AG09319 (cell line): ENCODE results near the gene AGAP1.

Experiments
- DNase-seq: peaks from one replicate; pipeline ENCODE4 v3.0.0-alpha.2; 2010; ENCODE audit warnings: low read depth; ENCODE audit errors: extremely low read depth
- TF ChIP-seq, protein P1 (sequence below): IDR thresholded peaks from 2 replicates; pipeline ENCODE4 v1.5.1; 2011; ENCODE audit warnings: low read depth, mild to moderate bottlenecking, inconsistent platforms, low read length, moderate library complexity

Gene AGAP1

GRCh38 chr2:235458839-235459273 lies 35.0 kb upstream of the AGAP1 start:
- TF ChIP-seq, protein P1, sequence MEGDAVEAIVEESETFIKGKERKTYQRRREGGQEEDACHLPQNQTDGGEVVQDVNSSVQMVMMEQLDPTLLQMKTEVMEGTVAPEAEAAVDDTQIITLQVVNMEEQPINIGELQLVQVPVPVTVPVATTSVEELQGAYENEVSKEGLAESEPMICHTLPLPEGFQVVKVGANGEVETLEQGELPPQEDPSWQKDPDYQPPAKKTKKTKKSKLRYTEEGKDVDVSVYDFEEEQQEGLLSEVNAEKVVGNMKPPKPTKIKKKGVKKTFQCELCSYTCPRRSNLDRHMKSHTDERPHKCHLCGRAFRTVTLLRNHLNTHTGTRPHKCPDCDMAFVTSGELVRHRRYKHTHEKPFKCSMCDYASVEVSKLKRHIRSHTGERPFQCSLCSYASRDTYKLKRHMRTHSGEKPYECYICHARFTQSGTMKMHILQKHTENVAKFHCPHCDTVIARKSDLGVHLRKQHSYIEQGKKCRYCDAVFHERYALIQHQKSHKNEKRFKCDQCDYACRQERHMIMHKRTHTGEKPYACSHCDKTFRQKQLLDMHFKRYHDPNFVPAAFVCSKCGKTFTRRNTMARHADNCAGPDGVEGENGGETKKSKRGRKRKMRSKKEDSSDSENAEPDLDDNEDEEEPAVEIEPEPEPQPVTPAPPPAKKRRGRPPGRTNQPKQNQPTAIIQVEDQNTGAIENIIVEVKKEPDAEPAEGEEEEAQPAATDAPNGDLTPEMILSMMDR, result no peak
- no peak for DNase-seq

- DNase-seq, result no peak
- TF ChIP-seq, protein P1, result no peak
Observed at GRCh38 chr2:235460548-235461047, 33.2 kb upstream of the AGAP1 start.

DNA sequence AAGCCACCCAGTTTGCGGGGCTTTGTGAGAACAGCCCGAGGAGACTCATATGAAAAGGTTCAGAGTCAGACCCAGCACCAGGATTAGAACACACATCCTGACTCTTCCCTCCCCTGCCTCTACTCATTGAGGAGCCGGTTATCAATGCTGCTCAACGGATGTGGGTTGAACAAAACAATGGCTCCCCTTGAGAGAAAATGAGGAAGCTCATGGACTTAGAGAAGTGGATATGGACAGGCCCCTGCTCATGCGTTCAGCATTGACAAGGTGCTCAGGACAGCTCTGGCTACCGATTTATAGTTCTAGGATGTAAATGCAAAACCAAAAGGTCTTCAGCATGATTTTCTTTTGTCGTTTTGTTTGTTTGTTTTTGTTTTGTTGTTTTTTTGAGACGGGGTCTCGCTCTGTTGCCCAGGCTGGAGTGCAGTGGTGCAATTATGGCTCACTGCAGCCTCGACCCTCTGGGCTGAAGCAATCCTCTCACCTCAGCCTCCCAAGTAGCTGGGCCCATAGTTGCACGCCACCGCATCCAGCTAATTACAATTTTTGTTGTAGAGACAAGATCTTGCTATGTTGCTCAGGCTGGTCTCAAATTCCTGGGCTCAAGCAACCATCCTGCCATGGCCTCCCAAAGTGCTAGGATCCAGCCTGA lies 32.0 kb upstream of the AGAP1 start:
- DNase-seq, result no peak
- TF ChIP-seq, protein P1, result no peak

- TF ChIP-seq, protein P1, result no peak
- DNase-seq, result no peak
Observed at GRCh38 chr2:235462415-235462790, 31.4 kb upstream of the AGAP1 start.

DNA sequence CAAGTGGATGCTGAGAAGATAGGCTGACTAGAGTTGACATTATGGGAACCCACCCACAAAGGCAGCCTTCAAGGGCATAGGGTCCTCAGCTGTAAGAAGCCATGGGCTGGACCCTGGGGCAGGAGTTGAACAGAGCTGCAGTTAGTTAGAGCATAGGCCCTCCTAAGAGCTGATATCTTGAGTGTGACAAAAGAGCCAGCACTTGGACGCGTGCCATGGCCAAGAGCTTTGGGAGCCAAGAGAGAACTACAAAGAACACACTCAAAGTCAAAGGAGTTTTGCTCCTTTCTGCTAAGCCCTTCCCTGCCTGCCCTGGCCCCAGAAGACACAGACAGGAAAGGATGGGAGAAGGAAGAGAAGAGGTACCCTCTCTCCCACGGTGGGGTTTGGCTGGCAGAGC lies 29.9 kb upstream of the AGAP1 start:
- DNase-seq, result no peak
- TF ChIP-seq, protein P1, result no peak

GRCh38 chr2:235467588-235467987 lies 26.3 kb upstream of the AGAP1 start:
- TF ChIP-seq, protein P1, result no peak
- peak; percentile 11 for DNase-seq

- peak; percentile 55 for DNase-seq
- TF ChIP-seq, protein P1, result no peak
Observed at GRCh38 chr2:235468978-235469655, 24.7 kb upstream of the AGAP1 start.
